SH-SY5Y (cell line): ENCODE measurements around the gene PHLDA3.

Source experiments
- GATA2 ChIP-seq: IDR thresholded peaks from 2 replicates; pipeline ENCODE4 v1.6.1; 2011; ENCODE audit warnings: mild to moderate bottlenecking, low read depth, low read length
- GATA3 ChIP-seq: IDR thresholded peaks from 2 replicates; pipeline ENCODE4 v1.6.1; 2011; ENCODE audit warnings: low read depth, mild to moderate bottlenecking, low read length, moderate library complexity

- no peak for TF ChIP-seq GATA2
- TF ChIP-seq GATA3 = no peak
Observed at GRCh38 chr1:201473296-201473695, 4.3 kb upstream of the PHLDA3 start.
